RCC 7860 (cell line): ENCODE measurements around the gene TOMM22.

ENCODE experiments used
- DNase-seq: peaks from one replicate; pipeline ENCODE4 v3.0.0-alpha.2; 2015; ENCODE audit warnings: low spot score
- FAIRE-seq: peaks from 2 replicates; lab custom pipeline; 2012; peaks lifted over from hg19 to GRCh38; lab: Jason Lieb, UNC

Gene TOMM22

DNA sequence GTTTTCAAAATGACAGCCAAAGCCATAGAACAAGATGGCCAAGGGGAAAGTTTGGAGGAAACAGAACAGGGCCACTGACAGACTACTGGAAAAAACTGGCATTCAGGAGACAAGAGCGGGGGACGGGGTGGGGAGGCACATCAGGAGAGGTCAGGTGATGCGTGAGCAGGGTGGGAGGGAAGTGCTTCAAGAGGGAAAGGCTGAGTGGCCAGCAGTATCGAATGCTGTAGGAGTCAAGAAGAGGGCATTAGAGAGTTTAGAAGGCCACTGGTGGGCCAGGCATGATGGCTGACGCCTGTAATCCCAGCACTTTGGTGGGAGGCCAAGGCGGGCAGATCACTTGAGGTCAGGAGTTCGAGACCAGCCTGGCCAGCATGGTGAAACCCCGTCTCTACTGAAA lies 32.2 kb downstream of the TOMM22 start:
- no peak for DNase-seq
- no peak for FAIRE-seq

DNA sequence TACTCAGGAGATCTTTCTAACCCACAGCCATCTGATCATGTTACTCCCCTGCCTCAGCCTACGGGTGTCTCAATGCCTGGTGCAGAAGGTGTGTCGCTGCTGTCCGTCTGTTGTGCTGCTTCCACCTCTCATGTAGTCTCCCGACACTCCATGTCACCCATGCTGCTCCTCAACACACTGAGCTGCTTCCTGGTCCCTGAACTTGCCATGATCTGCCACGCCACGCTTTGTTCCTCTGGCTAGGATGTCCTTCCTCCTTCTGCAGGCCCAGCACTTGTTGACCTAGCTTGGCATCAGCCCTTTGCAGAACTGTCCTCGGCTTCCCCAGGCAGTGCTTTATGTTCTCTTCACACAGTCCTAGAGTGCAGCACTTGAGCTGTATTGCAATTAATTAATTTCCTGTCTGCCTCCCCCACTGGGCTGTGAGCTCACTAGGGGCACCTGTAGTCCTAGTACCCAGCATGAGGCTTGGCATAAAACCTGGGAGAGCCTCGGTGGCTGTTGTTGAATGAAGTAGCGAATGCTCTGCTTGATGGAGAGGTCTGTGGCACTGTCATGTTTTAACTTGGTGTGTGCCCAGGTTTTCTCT lies 33.5 kb downstream of the TOMM22 start:
- DNase-seq (no peak), FAIRE-seq (no peak)

DNA sequence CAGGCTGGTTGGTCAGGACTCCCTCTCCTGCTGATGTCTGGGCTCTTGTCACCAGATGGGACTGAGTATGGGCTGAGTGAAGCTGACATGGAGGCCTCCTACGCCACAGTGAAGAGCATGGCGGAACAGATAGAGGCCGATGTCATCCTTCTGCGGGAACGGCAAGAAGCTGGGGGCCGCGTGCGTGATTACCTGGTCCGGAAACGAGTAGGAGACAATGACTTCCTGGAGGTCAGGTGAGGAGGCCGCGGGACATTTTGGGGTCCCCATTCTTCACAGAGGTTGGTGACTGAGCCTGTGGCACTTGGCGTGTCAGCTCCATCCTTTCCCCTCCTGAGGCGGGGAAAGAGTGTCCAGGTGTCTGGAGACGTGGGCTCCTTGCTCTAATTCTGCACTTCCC lies 34.1 kb downstream of the TOMM22 start:
- DNase-seq (no peak), FAIRE-seq (no peak)

DNA sequence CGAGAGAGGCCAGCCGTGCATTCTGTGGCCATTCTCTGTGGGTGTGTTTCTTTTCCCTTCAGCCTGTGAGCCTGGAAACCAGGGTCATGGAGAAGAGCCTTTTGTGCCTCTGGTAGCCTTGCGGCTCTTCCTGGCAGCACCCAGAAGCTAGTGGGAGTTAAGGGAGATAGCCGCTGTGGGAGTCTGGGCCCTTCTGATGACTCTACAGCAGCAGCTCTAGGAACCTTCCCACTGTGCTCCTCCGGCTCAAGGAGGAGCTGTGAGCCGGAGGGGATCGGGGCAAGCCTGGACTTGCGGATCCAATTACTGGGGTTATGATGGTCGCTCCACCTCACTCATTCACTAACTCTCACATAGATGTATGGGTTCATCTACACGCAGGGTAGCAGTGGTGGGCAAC lies 34.5 kb downstream of the TOMM22 start:
- FAIRE-seq (no peak), DNase-seq (no peak)

DNA sequence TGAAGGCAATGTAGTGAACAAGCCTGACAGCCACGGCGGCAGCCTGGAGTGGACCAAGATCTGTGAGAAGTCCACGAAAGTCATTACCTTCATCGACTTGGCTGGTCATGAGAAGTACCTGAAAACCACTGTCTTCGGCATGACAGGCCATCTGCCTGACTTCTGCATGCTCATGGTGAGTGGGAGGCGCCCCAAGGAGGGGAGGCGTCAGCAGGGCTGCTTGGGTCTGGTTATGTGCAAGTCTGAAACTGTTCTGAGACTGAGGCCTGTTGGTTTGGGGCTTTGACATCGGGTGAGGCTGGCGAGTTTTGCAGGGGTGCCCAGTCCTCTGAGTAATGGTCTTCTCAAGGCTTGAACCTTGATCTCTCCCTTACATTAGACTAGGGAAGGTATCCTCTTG lies 35.1 kb downstream of the TOMM22 start:
- no peak for FAIRE-seq
- DNase-seq, result no peak

DNA sequence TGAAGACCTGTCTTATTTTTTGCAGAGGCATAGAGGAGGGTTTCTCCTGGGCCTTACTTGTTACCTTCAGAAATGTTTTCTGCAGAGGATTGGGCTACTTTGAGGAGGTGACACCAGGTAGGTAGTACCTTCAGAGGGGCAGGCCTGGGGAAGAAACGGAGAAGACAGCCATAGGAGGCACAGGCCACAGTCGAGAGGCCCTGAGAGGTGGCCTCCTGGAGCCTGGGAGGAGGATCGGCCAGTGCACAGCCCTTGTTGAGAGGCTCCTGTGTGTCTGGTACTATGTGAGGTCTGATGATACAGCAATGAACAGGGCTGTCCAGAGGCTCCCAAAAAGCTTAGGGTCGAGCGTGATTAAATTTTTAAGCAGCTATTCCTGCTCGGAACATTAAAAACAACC lies 35.5 kb downstream of the TOMM22 start:
- DNase-seq (no peak), FAIRE-seq (no peak)

DNA sequence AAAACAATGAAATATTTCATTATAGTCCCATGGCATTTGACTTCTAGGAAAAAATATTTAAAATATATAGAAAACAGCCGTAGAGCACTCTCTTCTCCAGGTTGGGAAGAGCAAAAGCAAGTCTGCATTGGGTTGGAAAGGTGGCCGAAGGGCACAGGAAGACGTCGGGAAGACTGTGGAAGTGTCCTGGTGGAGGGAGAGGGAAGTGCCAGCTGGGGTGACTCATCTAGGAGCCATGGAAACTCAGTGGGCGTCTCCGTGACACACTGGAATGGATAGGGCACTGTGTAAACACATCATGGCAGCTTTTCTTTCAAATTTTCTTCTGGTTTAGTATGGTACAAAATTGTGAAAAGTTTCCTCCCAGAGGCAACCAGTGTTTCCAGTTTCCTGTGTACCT lies 36.7 kb downstream of the TOMM22 start:
- peak; percentile 86 for FAIRE-seq
- DNase-seq, result peak; percentile 77

DNA sequence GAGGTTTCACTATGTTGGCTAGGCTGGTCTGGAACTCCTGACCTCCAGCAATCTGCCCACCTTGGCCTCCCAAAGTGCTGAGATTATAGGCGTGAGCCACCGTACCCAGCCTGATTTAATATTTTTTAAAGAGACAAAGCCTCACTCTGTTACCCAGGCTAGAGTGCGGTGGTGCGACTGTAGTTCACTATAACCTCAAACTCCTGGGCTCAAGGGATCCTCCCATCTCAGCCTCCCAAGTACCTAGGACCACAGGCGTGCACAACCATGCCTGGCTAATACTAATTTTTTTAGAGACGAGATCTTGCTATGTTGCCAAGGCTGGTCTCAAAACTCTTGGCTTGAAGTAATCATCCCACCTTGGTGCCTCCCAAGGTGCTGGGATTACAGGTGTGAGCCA lies 37.4 kb downstream of the TOMM22 start:
- DNase-seq (no peak), FAIRE-seq (no peak)

DNA sequence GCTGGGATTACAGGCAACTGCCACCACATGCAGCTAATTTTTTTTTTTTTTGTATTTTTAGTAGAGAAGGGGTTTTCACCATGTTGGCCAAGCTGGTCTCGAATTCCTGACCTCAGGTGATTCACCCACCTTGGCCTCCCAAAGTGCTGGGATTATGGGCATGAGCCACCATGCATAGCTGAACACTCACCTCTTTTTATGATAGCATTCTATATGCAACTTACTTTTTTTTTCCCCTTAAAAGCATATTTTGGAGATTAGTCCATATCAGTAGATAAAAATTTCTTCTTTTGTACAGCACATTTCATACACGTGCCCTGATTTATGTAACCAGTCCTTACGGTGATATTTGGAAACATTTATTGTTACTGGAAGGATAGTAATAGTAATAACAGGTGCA lies 38.6 kb downstream of the TOMM22 start:
- FAIRE-seq (no peak), DNase-seq (no peak)

DNA sequence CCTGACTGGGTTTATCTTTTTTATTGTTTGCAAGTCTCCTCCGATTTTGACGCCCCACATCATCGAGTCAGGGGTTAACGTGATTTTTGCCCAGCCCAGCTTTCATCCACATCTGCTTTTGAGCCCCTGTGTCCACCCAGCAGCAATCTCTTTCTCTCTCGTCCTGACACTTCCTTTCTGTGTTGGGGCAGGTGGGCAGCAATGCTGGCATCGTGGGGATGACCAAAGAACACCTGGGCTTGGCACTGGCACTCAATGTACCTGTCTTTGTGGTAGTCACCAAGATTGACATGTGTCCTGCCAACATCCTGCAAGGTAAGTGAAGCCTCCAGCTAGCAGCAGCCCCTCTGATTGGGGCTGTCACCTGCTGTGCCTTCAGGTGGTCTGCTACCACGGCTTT lies 39.8 kb downstream of the TOMM22 start:
- DNase-seq (no peak), FAIRE-seq (no peak)

DNA sequence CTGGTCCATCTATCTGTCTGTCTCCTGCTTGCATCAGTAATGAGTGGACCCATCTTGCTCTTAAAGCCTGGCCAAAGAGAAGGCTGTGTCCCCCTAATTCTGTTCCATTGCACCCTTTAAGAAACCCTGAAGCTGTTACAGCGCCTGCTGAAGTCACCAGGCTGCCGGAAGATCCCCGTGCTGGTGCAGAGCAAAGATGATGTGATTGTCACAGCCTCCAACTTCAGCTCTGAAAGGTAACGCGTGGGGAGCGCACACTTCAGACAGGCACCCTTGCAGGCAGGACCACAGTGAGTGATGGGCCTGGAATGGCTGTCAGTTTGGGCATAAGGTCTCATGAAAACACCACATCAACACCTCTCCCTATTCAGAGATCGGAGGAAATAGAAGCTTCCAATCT lies 42.4 kb downstream of the TOMM22 start:
- DNase-seq, result no peak
- no peak for FAIRE-seq

DNA sequence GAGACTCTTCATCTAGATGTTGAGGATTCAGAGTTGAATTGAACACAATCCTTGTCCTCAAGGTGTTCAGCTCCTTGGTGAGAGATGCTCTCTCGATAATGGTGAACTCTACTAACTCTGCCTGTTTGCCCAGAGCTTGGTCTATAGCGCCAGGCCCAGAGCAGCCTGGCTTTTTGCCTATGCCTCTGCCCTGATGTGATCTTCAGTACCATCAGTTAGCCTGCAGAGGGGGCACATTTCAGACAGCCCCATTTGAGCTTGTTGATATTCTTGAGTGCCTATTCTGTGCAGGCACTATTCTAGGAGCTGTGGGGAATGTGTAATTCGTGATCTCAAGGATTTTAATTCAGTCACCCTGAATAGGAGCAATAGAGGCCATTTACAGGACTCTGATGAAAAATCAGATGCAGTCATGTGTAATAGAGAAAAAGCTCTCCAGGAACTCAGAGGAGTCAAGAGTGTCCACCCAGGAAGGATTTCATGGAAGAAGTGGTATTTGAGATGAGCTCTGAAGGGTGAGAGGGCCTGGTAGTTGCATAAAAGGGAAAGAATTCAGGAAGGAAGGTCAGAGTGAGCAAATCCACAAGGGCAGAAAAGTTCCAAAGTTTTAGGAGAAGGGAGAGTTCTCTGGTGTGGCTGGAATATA lies 43.3 kb downstream of the TOMM22 start:
- DNase-seq (peak; percentile 6), FAIRE-seq (no peak)

DNA sequence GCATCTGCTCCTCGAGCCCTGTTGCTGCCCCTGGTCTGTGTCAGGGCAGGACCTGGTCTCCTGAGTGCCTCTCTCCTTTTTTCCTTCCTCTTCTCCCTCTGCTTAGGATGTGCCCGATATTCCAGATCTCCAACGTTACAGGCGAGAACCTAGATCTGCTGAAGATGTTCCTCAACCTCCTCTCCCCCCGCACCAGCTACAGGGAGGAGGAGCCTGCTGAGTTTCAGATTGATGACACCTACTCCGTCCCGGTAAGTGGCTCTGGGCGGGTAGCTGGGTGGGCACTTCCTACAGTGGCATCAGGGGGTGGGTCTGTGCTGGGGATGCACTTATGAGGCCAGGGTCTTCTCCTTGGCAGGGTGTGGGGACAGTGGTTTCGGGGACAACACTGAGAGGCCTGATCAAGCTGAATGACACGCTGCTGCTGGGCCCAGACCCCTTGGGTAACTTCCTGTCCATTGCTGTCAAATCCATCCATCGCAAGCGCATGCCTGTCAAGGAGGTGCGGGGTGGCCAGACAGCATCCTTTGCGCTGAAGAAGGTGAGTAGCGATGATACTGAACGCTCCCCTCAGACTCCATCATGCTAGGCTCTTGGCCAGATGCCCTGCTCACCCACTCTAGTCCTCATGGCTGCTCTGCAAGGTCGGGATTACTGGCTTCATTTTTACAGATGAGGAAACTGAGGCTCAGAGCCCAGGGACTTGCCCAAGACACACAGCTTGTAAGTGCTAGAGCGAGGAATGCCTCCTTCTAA lies 44.3 kb downstream of the TOMM22 start:
- no peak for FAIRE-seq

DNA sequence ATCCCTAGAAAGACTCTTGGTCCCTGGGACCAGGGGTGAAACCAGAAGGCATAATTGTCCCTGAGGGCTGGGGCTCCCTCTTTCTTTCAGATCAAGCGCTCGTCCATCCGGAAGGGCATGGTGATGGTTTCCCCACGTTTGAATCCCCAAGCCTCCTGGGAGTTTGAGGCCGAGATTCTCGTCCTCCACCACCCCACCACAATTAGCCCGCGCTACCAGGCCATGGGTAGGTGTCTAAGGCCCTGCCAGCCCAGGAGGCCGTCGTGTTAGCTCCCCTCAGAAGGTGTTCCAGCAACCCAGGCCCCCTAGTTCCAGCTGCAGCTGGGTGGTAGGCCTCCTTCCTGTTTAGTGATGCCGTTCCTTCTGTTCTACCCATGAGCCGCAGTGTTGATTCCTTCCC lies 45.4 kb downstream of the TOMM22 start:
- FAIRE-seq (no peak), DNase-seq (no peak)

More for the DNA sequence above, 44.3 kb downstream of the TOMM22 start:
- no peak for DNase-seq

DNA sequence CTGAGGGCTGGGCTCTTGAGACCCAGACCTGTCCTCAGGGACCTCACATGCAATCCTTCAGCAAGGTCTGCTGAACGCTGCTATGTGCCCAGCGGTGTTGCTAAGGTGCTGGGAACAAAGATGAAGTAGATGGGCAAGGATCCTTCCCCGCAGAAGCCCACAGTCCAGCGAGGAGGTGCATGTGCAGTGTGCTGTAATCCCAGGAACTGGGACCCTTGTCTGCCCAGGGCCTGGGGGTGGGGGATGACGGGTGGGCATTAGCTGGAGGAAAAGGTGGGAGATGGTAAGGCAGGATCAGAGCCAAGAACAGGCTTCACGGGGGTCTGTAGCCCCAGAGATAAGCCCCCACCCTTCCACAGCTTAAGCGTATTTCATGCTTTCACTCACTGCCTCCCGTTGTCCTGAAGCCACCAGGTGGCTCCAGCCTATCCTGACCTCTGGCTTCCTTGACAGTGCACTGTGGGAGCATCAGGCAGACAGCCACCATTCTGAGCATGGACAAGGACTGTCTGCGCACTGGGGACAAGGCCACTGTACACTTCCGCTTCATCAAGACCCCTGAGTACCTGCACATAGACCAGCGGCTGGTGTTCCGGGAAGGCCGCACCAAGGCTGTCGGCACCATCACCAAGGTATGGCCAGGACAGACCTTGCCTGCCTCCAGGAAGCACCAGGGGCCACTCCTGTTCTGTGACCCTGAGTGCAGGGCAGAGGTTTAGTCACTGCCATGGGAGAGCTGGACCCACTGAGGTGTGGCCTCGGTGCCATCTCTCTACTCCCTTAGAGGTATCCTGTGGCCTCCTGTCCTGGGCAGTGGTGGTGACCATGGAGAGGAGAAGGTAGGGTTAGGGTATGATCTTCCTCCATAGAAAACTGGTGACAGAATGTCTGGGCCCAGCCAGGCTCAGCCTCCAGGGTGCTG lies 46.0 kb downstream of the TOMM22 start:
- FAIRE-seq (no peak), DNase-seq (no peak)

DNA sequence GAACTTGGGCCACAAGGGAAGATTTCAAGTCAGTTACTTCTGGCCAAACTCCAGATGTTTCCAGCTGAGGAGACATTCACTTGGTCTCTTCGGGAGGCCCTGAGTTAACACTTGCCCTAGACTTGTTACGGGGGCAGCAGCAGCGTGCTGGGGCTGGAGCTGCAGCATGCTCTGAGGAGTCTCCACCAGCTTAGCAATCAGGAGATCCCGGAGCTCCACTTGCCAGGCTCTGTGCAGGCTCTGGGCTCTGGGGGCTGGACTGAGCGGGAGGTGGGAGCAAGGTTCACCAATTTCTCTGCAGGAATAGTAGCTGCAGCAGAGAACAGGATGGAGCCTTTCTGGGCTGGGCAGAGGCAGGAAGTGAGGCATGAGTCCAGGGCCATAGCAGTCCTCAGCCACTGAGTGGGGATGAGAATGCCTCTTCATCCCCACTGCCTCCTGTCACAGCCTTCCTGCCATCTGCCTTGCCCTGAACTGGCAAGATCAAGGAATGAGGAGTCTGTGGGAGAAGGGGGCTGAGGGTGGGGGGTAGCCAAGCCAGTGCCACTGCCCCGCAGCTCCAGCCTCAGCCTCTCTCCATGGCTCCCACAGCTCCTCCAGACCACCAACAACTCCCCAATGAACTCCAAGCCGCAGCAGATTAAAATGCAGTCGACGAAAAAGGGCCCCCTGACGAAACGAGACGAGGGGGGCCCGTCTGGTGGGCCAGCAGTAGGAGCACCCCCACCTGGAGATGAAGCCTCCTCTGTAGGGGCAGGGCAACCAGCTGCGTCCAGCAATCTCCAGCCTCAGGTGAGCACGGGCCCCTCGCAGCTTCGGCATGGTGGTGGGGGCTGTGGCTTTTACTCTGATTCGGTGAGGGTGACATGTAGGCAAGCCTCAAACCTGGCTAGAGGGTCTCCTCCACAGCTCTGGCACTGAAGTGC lies 47.4 kb downstream of the TOMM22 start:
- FAIRE-seq (no peak), DNase-seq (no peak)

DNA sequence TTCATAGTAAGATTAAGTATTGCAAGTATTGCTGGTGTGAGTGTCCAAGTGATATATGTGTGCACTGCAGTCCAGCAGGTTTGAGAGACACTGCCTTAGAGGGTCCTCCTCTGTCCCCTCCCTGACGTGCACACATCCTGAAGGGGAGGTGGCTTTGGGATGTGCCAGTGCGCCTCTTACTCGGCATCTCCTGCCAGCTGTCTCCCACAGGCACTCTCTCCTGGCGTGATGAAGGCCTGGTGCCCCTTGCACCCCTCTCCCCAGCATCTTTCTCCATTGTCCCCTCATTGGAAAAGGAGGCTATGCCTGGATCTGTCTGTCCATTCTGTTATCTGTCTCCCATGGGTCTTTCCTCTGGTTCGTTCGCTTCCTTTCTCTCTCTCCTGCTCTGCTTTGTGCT lies 48.2 kb downstream of the TOMM22 start:
- DNase-seq, result no peak
- no peak for FAIRE-seq

DNA sequence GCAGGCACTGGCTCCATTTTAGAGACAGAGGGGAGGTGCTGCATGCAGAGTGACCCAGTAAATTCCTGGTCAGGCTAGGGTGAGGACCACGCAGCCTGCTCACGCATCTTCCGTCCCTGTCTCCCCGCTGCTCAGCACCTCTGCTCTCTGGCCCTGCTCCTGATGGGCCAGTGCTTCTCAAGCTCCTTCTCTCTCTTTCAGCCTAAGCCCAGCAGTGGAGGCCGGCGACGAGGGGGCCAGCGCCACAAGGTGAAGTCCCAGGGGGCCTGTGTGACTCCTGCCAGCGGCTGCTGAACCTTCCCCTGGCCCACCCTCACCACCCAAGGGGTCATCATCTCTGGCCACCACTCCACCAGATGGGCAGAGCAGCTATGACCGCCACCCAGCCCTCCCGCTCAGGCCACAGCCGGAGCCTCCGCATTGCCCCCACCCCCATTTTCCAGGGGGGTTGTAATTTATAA lies 48.7 kb downstream of the TOMM22 start:
- FAIRE-seq (no peak), DNase-seq (no peak)

DNA sequence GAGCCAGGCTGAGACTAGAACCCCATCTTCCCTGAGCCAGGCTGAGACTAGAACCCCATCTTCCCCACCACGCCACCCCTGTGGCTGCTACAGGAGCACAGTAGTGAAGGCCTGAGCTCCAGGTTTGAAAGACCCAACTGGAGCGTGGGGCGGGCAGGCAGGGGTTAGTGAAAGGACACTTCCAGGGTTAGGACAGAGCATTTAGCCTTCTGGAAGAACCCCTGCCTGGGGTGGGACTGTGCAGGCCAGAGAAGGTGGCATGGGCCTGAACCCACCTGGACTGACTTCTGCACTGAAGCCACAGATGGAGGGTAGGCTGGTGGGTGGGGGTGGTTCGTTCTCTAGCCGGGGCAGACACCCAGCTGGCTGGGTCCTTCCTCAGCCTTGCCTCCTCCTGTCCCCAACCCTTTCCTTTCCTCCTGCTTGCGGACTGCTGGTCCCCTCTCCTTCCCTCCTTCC lies 50.0 kb downstream of the TOMM22 start:
- no peak for FAIRE-seq
- no peak for DNase-seq

DNA sequence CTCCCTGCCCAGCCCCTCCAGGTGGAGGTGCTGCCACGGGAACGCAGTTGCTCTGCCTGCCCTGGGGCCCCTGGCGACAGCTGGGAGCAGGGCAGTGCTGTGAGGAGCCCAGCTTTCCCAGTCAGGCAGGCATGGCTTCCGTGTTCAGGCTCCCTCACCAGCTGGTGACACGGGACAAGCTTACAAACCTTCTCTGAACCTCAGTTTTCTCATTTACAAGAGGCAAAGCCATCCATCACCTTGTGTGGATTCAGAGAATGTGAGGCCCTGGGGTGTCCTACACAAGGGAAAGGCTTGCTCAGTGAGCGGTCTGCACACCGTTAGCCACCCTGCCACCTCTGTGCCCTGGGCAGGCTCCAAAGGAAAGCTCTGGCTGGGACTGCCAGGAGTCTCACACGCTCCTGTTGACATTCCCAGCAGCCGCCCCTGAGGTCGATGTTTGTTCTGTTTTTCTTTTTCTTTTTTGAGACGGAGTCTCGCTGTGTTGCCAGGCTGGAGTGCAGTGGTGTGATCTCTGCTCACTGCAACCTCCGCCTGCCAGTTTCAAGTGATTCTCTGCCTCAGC lies 50.6 kb downstream of the TOMM22 start:
- DNase-seq (no peak), FAIRE-seq (no peak)
